Muscle of leg (tissue), 11 donors: ENCODE data around the gene CD38. TPM values are rescaled to one million over a fixed set of nuclear protein-coding genes. Genes with fewer than 3 reads are reported as not detected.

Source experiments
- DNase-seq: peaks from one replicate; pipeline ENCODE4 v3.0.0; 2013
- H3K27ac ChIP-seq: one replicate; pipeline ENCODE4 v1.5.1; 2013; ENCODE audit warnings: mild to moderate bottlenecking, low read length, control low read depth
- H3K27me3 ChIP-seq: one replicate; pipeline ENCODE4 v1.6.1; 2013; ENCODE audit warnings: low read length; ENCODE audit not compliant: control insufficient read depth, insufficient read depth
- H3K36me3 ChIP-seq: one replicate; pipeline ENCODE4 v1.6.1; 2013; ENCODE audit warnings: low read length; ENCODE audit not compliant: control insufficient read depth, insufficient read depth
- H3K4me1 ChIP-seq: one replicate; pipeline ENCODE4 v1.6.1; 2013; ENCODE audit warnings: low read length; ENCODE audit not compliant: control insufficient read depth, insufficient read depth
- H3K4me3 ChIP-seq: one replicate; pipeline ENCODE4 v1.5.1; 2013; ENCODE audit warnings: low read length, control low read depth
- H3K9me3 ChIP-seq: replicated peaks from 2 replicates; pipeline ENCODE4 v1.6.1; 2013; ENCODE audit warnings: low read depth, low read length; ENCODE audit not compliant: control insufficient read depth
- WGBS: methylation state at CpG from one replicate; pipeline ENCODE4 v1.1.5; 2013; ENCODE audit warnings: missing lambda C conversion rate; ENCODE audit not compliant: insufficient coverage; 5-methylcytosine and 5-hydroxymethylcytosine counted together
- polyA plus RNA-seq, 8 donors: library from polyadenylated mRNA; unstranded; fragments of 120-200 nt; gene quantifications; one replicate each; pipeline versions ENCODE4 v1.2.1 to v1.2.3, GENCODE V29; 2013; ENCODE audit warnings: inconsistent platforms in 1 of 8, low replicate concordance in 1 of 8; ENCODE audit not compliant: insufficient read length in 8 of 8, insufficient read depth in 1 of 8
- total RNA-seq: library from RNA; stranded (reverse); fragments of 120-200 nt; gene quantifications from one replicate; pipeline ENCODE4 v1.2.4, GENCODE V29; 2013

The CD38 gene
- total and polyA plus RNA-seq, 9 donors: 0.39 to 1.8 (median 1.0) TPM

GRCh38 chr4:15894921-15895916, 117.1 kb downstream of the CD38 start:
- Histone ChIP-seq H3K36me3 (no peaks in the 10 kb centered on the region), H3K9me3 (no peaks in the 10 kb centered on the region), H3K27me3 (no peaks in the 10 kb centered on the region), H3K27ac (no peak overlapping the region), H3K4me3 (no peak overlapping the region), H3K4me1 (peaks cover 3% of the 10 kb centered on the region)
- no CpG with 5 or more reads among the region's 4 CpGs for WGBS
- DNase-seq: no peak

GRCh38 chr4:15897577-15897976, 119.4 kb downstream of the CD38 start:
- 60% methylated on average over 1 of the region's 2 CpGs for WGBS
- DNase-seq: no peak
- H3K36me3 ChIP-seq: no peaks in the 10 kb centered on the region
- no peaks in the 10 kb centered on the region for H3K9me3 ChIP-seq
- no peaks in the 10 kb centered on the region for H3K27me3 ChIP-seq
- no peak overlapping the region for H3K4me3 ChIP-seq
- H3K27ac ChIP-seq: no peak overlapping the region
- H3K4me1 ChIP-seq: no peaks in the 10 kb centered on the region

GRCh38 chr4:15898902-15899301, 120.8 kb downstream of the CD38 start:
- Histone ChIP-seq H3K4me1 (no peaks in the 10 kb centered on the region), H3K27ac (no peak overlapping the region), H3K27me3 (no peaks in the 10 kb centered on the region), H3K4me3 (no peak overlapping the region), H3K9me3 (no peaks in the 10 kb centered on the region), H3K36me3 (no peaks in the 10 kb centered on the region)
- DNase-seq: no peak

GRCh38 chr4:15899511-15899910, 121.4 kb downstream of the CD38 start:
- DNase-seq: no peak
- Histone ChIP-seq H3K9me3 (no peaks in the 10 kb centered on the region), H3K4me3 (no peak overlapping the region), H3K36me3 (no peaks in the 10 kb centered on the region), H3K4me1 (no peaks in the 10 kb centered on the region), H3K27me3 (no peaks in the 10 kb centered on the region), H3K27ac (no peak overlapping the region)
- no CpG with 5 or more reads among the region's 1 CpG for WGBS

- no CpG with 5 or more reads among the region's 3 CpGs for WGBS
- no peak overlapping the region for H3K27ac ChIP-seq
Measured at GRCh38 chr4:15901007-15901406, 122.9 kb downstream of the CD38 start.

GRCh38 chr4:15901998-15902397, 123.9 kb downstream of the CD38 start:
- H3K27ac ChIP-seq: no peak overlapping the region
- H3K27me3 ChIP-seq: no peaks in the 10 kb centered on the region
- no peaks in the 10 kb centered on the region for H3K36me3 ChIP-seq
- no peaks in the 10 kb centered on the region for H3K9me3 ChIP-seq
- H3K4me1 ChIP-seq: no peaks in the 10 kb centered on the region
- no peak overlapping the region for H3K4me3 ChIP-seq
- no CpG with 5 or more reads among the region's 2 CpGs for WGBS
- DNase-seq: no peak

More at GRCh38 chr4:15901007-15901406, 122.9 kb downstream of the CD38 start:
- H3K9me3 ChIP-seq: no peaks in the 10 kb centered on the region
- DNase-seq: no peak
- H3K4me1 ChIP-seq: no peaks in the 10 kb centered on the region
- no peaks in the 10 kb centered on the region for H3K27me3 ChIP-seq
- no peak overlapping the region for H3K4me3 ChIP-seq
- no peaks in the 10 kb centered on the region for H3K36me3 ChIP-seq

GRCh38 chr4:15902746-15903145, 124.6 kb downstream of the CD38 start:
- no peaks in the 10 kb centered on the region for H3K27me3 ChIP-seq
- H3K36me3 ChIP-seq: no peaks in the 10 kb centered on the region
- H3K4me3 ChIP-seq: no peak overlapping the region
- no peak for DNase-seq
- no peaks in the 10 kb centered on the region for H3K9me3 ChIP-seq
- no peaks in the 10 kb centered on the region for H3K4me1 ChIP-seq
- H3K27ac ChIP-seq: no peak overlapping the region
- no CpG with 5 or more reads among the region's 2 CpGs for WGBS

Other genes with a start within 250 kb of the CD38 start
- 80.5 TPM for gene FBXL5, start 123.0 kb upstream of the CD38 start, total RNA-seq
- 10 to 100 TPM; 54.2 to 75.2 (median 65.6) TPM for gene FBXL5, start 123.0 kb upstream of the CD38 start, polyA plus RNA-seq
- gene FAM200B, start 96.5 kb upstream of the CD38 start, total RNA-seq: 42.4 TPM
- gene FAM200B, start 96.5 kb upstream of the CD38 start, polyA plus RNA-seq: 10 to 100 TPM; 24.6 to 31.9 (median 27.8) TPM
- gene BST1, start 75.3 kb upstream of the CD38 start, total RNA-seq: 5.2 TPM
- 1 to 10 TPM; 4.0 to 7.9 (median 4.7) TPM for gene BST1, start 75.3 kb upstream of the CD38 start, polyA plus RNA-seq
- gene FGFBP1, start 160.4 kb downstream of the CD38 start, total RNA-seq: not detected
- gene FGFBP1, start 160.4 kb downstream of the CD38 start, polyA plus RNA-seq: under 1 TPM in 2 of 8 donors, not detected in 6; 0.15 to 0.28 TPM
- gene FGFBP2, start 184.8 kb downstream of the CD38 start, total RNA-seq: 0.93 TPM
- 1 to 10 TPM in 2 of 8 donors, under 1 TPM in 6; 0.31 to 1.3 (median 0.68) TPM for gene FGFBP2, start 184.8 kb downstream of the CD38 start, polyA plus RNA-seq